Measurements from ENCODE around the gene HELZ. TPM values are rescaled to one million over a fixed set of nuclear protein-coding genes. Genes with fewer than 3 reads are reported as not detected.

HELZ gene
- total and polyA plus RNA-seq, 5 donors from 2014 or later = 48.3 to 130 (median 56.7) TPM

DNA sequence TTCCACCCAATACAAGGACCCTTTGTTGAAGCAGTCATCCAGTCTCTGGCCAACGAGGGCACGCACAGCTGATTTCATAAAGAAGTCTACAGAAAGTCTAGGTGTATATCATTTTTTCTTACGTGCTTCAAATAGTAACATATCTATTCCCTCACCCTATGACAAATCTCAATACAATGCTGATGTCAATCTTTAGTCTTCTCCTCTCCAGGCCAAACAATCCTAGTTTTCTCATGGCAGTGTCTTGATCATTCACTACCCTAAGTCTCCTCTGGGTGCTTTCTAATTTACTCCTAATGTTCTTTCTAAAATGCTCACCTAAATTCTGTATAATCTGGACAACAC, 108.0 kb downstream of the HELZ start:
- H3K9me3 Mint-ChIP-seq = peaks cover 0 to 1% (median 0%) of the 10 kb centered on the region in 7 donors
- peaks cover 21 to 37% (median 30%) of the 10 kb centered on the region in 4 donors for H3K4me1 Mint-ChIP-seq
- ATAC-seq (ENCODE audit: low read depth in 2 of 2) = no peak
- H3K36me3 ChIP-seq (ENCODE audit: control insufficient read depth, insufficient read depth, low read length) = peaks cover 45% of the 10 kb centered on the region
- H3K4me3 ChIP-seq (ENCODE audit: low read depth, low read length) = no peak overlapping the region
- H3K27ac Mint-ChIP-seq = peak overlapping the region in 2 of 3 donors; percentile 0 to 20
- H3K4me1 ChIP-seq (ENCODE audit: control insufficient read depth, insufficient read depth, low read length, poor library complexity, severe bottlenecking) = peaks cover 7% of the 10 kb centered on the region
- DNase-seq = no peak
- no peaks in the 10 kb centered on the region for H3K27me3 ChIP-seq (ENCODE audit: control insufficient read depth, insufficient read depth, low read length)
- no peaks in the 10 kb centered on the region for H3K9me3 ChIP-seq (ENCODE audit: control insufficient read depth in 2 of 2, low read length in 2 of 2)
- H3K4me3 Mint-ChIP-seq = no peak overlapping the region
- peaks cover 39% of the 10 kb centered on the region for H3K36me3 Mint-ChIP-seq
- H3K27me3 Mint-ChIP-seq = no peaks in the 10 kb centered on the region
- no peak overlapping the region for H3K27ac ChIP-seq (ENCODE audit: insufficient read depth, low read length, poor library complexity, severe bottlenecking)

DNA sequence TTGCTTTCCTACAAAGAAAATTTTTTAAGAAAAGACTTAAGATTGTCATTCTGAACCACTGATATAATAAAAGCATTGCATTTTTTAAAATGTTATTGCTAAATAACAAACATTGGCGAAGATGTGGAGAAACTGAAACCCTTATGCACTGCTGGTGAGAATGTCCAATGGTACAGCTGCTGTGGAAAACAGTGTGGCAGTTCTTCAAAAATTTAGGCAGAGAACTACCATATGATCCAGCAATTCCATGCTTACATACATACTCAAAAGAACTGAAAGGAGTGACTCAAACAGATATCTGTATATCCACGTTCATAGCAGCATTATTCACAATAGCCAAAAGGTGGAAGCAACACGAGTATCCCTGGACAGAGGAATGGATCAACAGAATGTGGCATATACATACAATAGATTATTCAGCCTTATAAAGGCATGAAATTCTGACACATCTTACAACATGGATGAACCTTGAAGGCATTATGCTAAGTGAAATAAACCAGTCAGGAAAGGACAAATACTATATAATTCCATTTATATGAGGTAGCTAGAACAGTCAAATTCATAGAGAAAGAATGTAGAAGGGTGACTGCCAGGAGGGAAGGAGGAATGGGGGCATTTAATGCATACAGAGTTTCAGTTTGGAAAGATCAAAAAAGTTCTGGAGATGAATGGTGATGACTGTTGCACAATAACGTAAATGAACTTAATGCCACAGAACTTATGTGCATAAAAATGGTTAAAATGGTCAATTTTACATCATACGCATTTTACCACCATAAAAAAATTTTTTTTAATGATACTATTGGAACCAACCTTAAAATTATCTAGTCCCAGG, 108.6 kb downstream of the HELZ start:
- H3K4me3 ChIP-seq (ENCODE audit: low read depth, low read length) = no peak overlapping the region
- peaks cover 41% of the 10 kb centered on the region for H3K36me3 Mint-ChIP-seq

DNA sequence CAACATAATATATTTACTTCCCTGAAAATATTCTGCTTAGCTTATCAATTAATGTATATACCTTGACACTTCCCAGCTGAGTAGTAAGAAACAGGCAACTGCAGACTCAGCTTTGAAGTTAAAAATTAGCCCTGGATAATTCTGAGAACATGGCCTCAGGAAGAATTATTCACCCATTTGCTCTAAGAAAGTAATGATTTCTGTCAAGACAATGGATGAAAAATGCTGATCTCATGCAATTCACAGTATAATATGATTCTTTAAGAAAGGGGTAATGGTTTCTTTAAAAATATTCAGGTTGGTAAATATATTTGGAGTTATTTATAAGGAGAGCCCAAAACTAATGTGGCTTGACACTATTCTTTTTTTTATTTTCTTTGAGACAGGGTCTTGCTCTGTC, 111.8 kb downstream of the HELZ start:
- DNase-seq (no peak), ATAC-seq (ENCODE audit: low read depth in 2 of 2) (no peak)
- H3K4me3 ChIP-seq (ENCODE audit: low read depth, low read length) = no peak overlapping the region
- H3K4me3 Mint-ChIP-seq = no peak overlapping the region
- peaks cover 38% of the 10 kb centered on the region for H3K36me3 ChIP-seq (ENCODE audit: control insufficient read depth, insufficient read depth, low read length)
- H3K36me3 Mint-ChIP-seq = peaks cover 35% of the 10 kb centered on the region
- no peaks in the 10 kb centered on the region for H3K9me3 ChIP-seq (ENCODE audit: control insufficient read depth in 2 of 2, low read length in 2 of 2)
- H3K4me1 ChIP-seq (ENCODE audit: control insufficient read depth, insufficient read depth, low read length, poor library complexity, severe bottlenecking) = peaks cover under 1% of the 10 kb centered on the region
- no peaks in the 10 kb centered on the region for H3K27me3 Mint-ChIP-seq
- H3K27ac ChIP-seq (ENCODE audit: insufficient read depth, low read length, poor library complexity, severe bottlenecking) = no peak overlapping the region
- H3K9me3 Mint-ChIP-seq = no peaks in the 10 kb centered on the region
- H3K27me3 ChIP-seq (ENCODE audit: control insufficient read depth, insufficient read depth, low read length) = no peaks in the 10 kb centered on the region
- peaks cover 8 to 20% (median 15%) of the 10 kb centered on the region in 4 donors for H3K4me1 Mint-ChIP-seq
- peak overlapping the region in 1 of 3 donors; percentile 24 for H3K27ac Mint-ChIP-seq

More for the DNA sequence above, 108.6 kb downstream of the HELZ start:
- no peaks in the 10 kb centered on the region for H3K27me3 Mint-ChIP-seq
- Histone ChIP-seq H3K27me3 (ENCODE audit: control insufficient read depth, insufficient read depth, low read length) (no peaks in the 10 kb centered on the region), H3K4me1 (ENCODE audit: control insufficient read depth, insufficient read depth, low read length, poor library complexity, severe bottlenecking) (peaks cover 7% of the 10 kb centered on the region), H3K9me3 (ENCODE audit: control insufficient read depth in 2 of 2, low read length in 2 of 2) (no peaks in the 10 kb centered on the region), H3K27ac (ENCODE audit: insufficient read depth, low read length, poor library complexity, severe bottlenecking) (no peak overlapping the region), H3K36me3 (ENCODE audit: control insufficient read depth, insufficient read depth, low read length) (peaks cover 43% of the 10 kb centered on the region)
- H3K27ac Mint-ChIP-seq = peak overlapping the region in 1 of 3 donors; percentile 0
- no peak for ATAC-seq (ENCODE audit: low read depth in 2 of 2)
- peaks cover 21 to 37% (median 30%) of the 10 kb centered on the region in 4 donors for H3K4me1 Mint-ChIP-seq
- no peak overlapping the region for H3K4me3 Mint-ChIP-seq
- DNase-seq = no peak
- H3K9me3 Mint-ChIP-seq = peaks cover 0 to 1% (median 0%) of the 10 kb centered on the region in 7 donors

DNA sequence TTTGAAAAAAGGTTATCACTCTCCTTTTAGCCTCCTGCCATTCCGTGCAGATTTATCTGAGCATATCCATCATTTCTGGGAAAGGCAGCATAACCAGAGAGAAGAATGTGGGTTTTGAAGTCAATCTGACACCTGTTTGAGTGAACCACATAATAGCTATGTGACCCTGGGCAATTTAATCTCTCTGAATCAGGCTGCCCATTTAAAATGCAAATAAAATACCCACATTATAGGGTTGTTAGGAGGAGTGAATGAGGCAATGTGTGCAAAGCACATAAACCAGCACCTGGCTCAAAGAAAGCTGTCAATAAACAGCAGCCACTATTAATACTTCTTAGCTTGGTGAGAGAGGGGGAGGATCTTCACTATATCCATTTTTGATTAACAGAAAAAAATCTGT, 112.6 kb downstream of the HELZ start:
- Histone ChIP-seq H3K27ac (ENCODE audit: insufficient read depth, low read length, poor library complexity, severe bottlenecking) (no peak overlapping the region), H3K4me1 (ENCODE audit: control insufficient read depth, insufficient read depth, low read length, poor library complexity, severe bottlenecking) (no peaks in the 10 kb centered on the region), H3K36me3 (ENCODE audit: control insufficient read depth, insufficient read depth, low read length) (peaks cover 44% of the 10 kb centered on the region), H3K4me3 (ENCODE audit: low read depth, low read length) (no peak overlapping the region), H3K27me3 (ENCODE audit: control insufficient read depth, insufficient read depth, low read length) (no peaks in the 10 kb centered on the region), H3K9me3 (ENCODE audit: control insufficient read depth in 2 of 2, low read length in 2 of 2) (no peaks in the 10 kb centered on the region)
- peak overlapping the region in 1 of 3 donors; percentile 48 for H3K27ac Mint-ChIP-seq
- H3K27me3 Mint-ChIP-seq = no peaks in the 10 kb centered on the region
- no peak for ATAC-seq (ENCODE audit: low read depth in 2 of 2)
- no peak overlapping the region for H3K4me3 Mint-ChIP-seq
- peaks cover 3 to 15% (median 13%) of the 10 kb centered on the region in 4 donors for H3K4me1 Mint-ChIP-seq
- DNase-seq = no peak
- peaks cover 34% of the 10 kb centered on the region for H3K36me3 Mint-ChIP-seq
- H3K9me3 Mint-ChIP-seq = no peaks in the 10 kb centered on the region

DNA sequence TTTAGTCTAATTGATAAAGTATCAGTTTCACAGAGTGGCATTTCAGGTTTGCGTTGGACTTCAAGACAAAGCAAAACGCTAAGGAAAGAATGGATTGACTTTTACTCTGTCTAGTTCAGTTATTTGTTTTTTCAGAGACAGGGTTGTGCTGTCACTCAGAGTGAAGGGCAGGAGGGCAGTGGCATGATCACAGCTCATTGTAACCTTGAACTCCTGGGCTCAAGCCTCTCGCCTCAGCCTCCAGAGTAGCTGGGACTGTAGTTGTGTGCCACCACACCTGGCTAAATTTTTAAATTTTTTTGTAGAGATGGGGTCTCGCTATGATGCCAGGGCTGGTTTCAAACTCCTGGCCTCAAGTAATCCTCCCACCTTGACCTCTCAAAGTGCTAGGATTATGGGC, 114.2 kb downstream of the HELZ start:
- Mint-ChIP-seq H3K36me3 (peaks cover 24% of the 10 kb centered on the region), H3K4me3 (peak overlapping the region in 1 of 4 donors; percentile 32), H3K27me3 (no peaks in the 10 kb centered on the region), H3K27ac (no peak overlapping the region), H3K4me1 (peaks cover 4 to 17% (median 13%) of the 10 kb centered on the region in 4 donors), H3K9me3 (no peaks in the 10 kb centered on the region)
- no peak for DNase-seq
- Histone ChIP-seq H3K36me3 (ENCODE audit: control insufficient read depth, insufficient read depth, low read length) (peaks cover 44% of the 10 kb centered on the region), H3K27ac (ENCODE audit: insufficient read depth, low read length, poor library complexity, severe bottlenecking) (no peak overlapping the region), H3K9me3 (ENCODE audit: control insufficient read depth in 2 of 2, low read length in 2 of 2) (no peaks in the 10 kb centered on the region), H3K27me3 (ENCODE audit: control insufficient read depth, insufficient read depth, low read length) (no peaks in the 10 kb centered on the region), H3K4me3 (ENCODE audit: low read depth, low read length) (no peak overlapping the region), H3K4me1 (ENCODE audit: control insufficient read depth, insufficient read depth, low read length, poor library complexity, severe bottlenecking) (no peaks in the 10 kb centered on the region)
- no peak for ATAC-seq (ENCODE audit: low read depth in 2 of 2)

DNA sequence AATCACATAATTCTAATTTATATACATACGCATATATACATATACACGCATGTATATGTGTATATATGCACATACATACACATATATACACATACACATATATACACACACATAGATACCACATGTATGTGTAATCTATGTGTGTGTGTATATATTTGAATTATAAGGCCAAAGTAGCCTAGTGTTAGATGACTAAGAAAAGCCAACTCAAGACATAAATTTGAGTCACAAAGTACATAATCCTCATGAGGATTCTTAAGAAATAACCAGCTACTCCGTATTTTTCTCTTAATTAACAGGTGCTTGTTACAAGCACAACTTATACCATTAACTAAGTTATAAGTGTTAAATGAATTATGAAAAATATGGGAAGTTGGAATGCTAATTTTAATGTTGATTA, 115.7 kb downstream of the HELZ start:
- Mint-ChIP-seq H3K4me3 (no peak overlapping the region), H3K36me3 (peaks cover 27% of the 10 kb centered on the region), H3K27me3 (no peaks in the 10 kb centered on the region), H3K9me3 (no peaks in the 10 kb centered on the region), H3K27ac (no peak overlapping the region), H3K4me1 (peaks cover 4 to 17% (median 9%) of the 10 kb centered on the region in 4 donors)
- Histone ChIP-seq H3K36me3 (ENCODE audit: control insufficient read depth, insufficient read depth, low read length) (peaks cover 48% of the 10 kb centered on the region), H3K9me3 (ENCODE audit: control insufficient read depth in 2 of 2, low read length in 2 of 2) (no peaks in the 10 kb centered on the region), H3K27ac (ENCODE audit: insufficient read depth, low read length, poor library complexity, severe bottlenecking) (no peak overlapping the region), H3K27me3 (ENCODE audit: control insufficient read depth, insufficient read depth, low read length) (no peaks in the 10 kb centered on the region), H3K4me3 (ENCODE audit: low read depth, low read length) (no peak overlapping the region), H3K4me1 (ENCODE audit: control insufficient read depth, insufficient read depth, low read length, poor library complexity, severe bottlenecking) (no peaks in the 10 kb centered on the region)
- DNase-seq (no peak), ATAC-seq (ENCODE audit: low read depth in 2 of 2) (no peak)

DNA sequence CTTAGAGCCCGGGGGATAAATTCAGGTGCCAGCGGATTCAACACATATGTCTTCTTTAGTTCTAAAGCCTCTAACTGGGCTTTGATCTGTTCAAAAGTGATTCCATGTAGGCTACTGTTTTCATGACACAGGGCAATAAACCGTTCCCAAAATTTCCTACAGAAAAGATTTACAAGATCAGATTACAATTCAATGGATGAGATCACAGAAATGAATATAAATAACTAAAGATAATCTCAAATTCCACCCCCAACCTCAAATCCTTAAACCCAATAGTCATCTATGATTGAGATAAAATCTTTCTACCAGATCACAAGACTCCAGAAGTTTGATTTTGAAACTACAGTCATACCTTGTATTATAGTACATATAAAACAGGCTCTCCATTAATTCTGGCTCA, 116.3 kb downstream of the HELZ start:
- Mint-ChIP-seq H3K9me3 (no peaks in the 10 kb centered on the region), H3K27me3 (no peaks in the 10 kb centered on the region), H3K4me1 (peaks cover 4 to 17% (median 9%) of the 10 kb centered on the region in 4 donors), H3K27ac (no peak overlapping the region), H3K36me3 (peaks cover 27% of the 10 kb centered on the region), H3K4me3 (no peak overlapping the region)
- ATAC-seq (ENCODE audit: low read depth in 2 of 2) (no peak), DNase-seq (no peak)
- H3K27me3 ChIP-seq (ENCODE audit: control insufficient read depth, insufficient read depth, low read length) = no peaks in the 10 kb centered on the region
- H3K4me3 ChIP-seq (ENCODE audit: low read depth, low read length) = no peak overlapping the region
- no peaks in the 10 kb centered on the region for H3K4me1 ChIP-seq (ENCODE audit: control insufficient read depth, insufficient read depth, low read length, poor library complexity, severe bottlenecking)
- no peaks in the 10 kb centered on the region for H3K9me3 ChIP-seq (ENCODE audit: control insufficient read depth in 2 of 2, low read length in 2 of 2)
- H3K27ac ChIP-seq (ENCODE audit: insufficient read depth, low read length, poor library complexity, severe bottlenecking) = no peak overlapping the region
- H3K36me3 ChIP-seq (ENCODE audit: control insufficient read depth, insufficient read depth, low read length) = peaks cover 48% of the 10 kb centered on the region

DNA sequence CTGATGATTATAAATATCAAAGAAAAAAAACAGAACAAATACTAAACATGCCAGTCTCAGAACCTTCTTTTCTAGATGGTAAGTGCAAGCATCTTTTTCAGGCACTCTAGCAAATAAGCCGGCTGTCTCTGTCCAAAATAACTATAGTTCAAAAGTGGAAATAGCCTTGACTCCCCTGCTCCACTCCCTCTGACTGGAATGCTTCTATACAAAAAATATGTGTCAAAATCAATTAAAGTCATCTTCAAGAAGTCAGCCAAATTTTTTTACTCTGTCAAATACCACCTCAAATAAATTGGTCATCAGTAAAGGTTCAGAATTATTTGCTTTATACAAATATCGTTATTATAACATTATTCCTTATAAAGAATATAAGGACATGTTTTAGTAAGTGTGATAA, 117.1 kb downstream of the HELZ start:
- Histone ChIP-seq H3K27ac (ENCODE audit: insufficient read depth, low read length, poor library complexity, severe bottlenecking) (no peak overlapping the region), H3K4me1 (ENCODE audit: control insufficient read depth, insufficient read depth, low read length, poor library complexity, severe bottlenecking) (no peaks in the 10 kb centered on the region), H3K36me3 (ENCODE audit: control insufficient read depth, insufficient read depth, low read length) (peaks cover 51% of the 10 kb centered on the region), H3K4me3 (ENCODE audit: low read depth, low read length) (no peak overlapping the region), H3K27me3 (ENCODE audit: control insufficient read depth, insufficient read depth, low read length) (no peaks in the 10 kb centered on the region), H3K9me3 (ENCODE audit: control insufficient read depth in 2 of 2, low read length in 2 of 2) (no peaks in the 10 kb centered on the region)
- Mint-ChIP-seq H3K36me3 (peaks cover 27% of the 10 kb centered on the region), H3K4me3 (no peak overlapping the region), H3K4me1 (peaks cover 4 to 17% (median 9%) of the 10 kb centered on the region in 4 donors), H3K27ac (no peak overlapping the region), H3K27me3 (no peaks in the 10 kb centered on the region), H3K9me3 (no peaks in the 10 kb centered on the region)
- ATAC-seq (ENCODE audit: low read depth in 2 of 2) = no peak
- no peak for DNase-seq

Data from CD4-positive, CD25-positive, alpha-beta regulatory T cell (primary cell).